Measurements from ENCODE around the gene RBFOX2.
"Not testable (repeated sequence)": the region's sequence is repeated elsewhere in the genome, so short reads cannot be mapped to it uniquely, and the experiment has no call there.

The RBFOX2 gene

DNA sequence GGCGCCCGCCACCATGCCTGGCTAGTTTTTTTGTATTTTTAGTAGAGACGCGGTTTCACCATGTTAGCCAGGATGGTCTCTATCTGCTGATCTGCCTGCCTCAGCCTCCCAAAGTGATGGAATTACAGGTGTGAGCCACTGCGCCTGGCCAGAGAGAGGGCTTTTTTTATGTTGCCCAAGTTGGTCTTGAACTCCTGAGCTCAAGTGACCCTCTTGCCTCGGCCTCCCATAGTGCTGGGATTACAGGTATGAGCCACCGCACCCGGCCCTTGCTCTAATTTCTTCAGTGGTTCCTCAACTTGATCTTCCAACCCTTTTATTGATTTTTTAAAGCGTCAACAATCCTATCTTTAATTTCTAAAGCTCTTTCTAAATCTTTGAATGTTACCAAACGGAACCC is 25.8 kb upstream of the RBFOX2 start:
- H3K9ac ChIP-seq (ENCODE audit: low read depth, low read length); H3K9me3 ChIP-seq (ENCODE audit: control insufficient read depth, insufficient read depth, low read length); H3K4me1 ChIP-seq (ENCODE audit: insufficient read depth, low read length); H3K36me3 ChIP-seq (ENCODE audit: insufficient read depth, low read length): not testable (repeated sequence)

DNA sequence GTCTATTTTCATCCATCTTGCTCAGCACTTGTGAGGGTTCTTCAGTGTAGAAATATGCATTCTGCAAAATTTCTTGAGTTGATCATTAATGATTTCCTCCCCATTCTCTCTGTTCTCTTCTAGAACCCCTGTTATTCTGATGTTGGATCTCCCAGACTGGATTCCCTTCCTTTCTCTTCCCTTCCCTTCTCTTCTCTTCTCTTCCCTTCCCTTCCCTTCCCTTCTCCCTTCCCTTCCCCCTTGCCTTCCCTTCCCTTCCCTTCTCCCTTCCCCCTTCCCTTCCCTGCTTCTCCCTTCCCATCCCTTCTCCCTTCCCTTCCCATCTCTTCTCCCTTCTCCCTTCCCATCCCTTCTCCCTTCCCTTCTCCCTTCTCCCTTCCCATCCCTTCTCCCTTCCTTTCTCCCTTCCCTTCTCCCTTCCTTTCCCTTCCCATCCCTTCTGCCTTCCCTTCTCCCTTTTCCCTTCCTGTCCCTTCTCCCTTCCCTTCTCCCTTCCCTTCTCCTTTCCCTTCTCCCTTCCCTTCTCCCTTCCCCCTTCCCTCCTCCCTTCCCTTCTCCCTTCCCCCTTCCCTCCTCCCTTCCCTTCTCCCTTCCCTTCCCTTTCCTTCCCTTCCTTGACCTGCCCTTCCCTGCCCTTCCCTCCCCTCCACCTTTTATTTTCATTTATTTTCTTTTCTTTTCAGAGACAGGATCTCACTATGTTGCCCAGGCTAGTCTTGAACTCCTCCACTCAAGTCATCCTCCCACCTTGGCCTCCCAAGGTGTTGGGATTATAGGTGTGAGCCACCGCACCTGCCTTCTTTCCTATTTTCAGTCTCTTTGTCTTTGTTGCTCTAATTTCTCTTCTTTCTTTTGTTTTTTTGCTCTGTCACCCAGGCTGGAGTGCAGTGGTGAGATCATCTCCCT is 24.9 kb upstream of the RBFOX2 start:
- Histone ChIP-seq H3K4me1 (ENCODE audit: insufficient read depth, low read length) (0 out of 2 replicates have a peak, but pooled peaks cover 3% of the 10 kb centered on the region), H3K36me3 (ENCODE audit: insufficient read depth, low read length) (no peaks in the 10 kb centered on the region), H3K9me3 (ENCODE audit: control insufficient read depth, insufficient read depth, low read length) (no peaks in the 10 kb centered on the region; the same call in 1 of the 2 replicates), H3K9ac (ENCODE audit: low read depth, low read length) (no peak overlapping the region)

DNA sequence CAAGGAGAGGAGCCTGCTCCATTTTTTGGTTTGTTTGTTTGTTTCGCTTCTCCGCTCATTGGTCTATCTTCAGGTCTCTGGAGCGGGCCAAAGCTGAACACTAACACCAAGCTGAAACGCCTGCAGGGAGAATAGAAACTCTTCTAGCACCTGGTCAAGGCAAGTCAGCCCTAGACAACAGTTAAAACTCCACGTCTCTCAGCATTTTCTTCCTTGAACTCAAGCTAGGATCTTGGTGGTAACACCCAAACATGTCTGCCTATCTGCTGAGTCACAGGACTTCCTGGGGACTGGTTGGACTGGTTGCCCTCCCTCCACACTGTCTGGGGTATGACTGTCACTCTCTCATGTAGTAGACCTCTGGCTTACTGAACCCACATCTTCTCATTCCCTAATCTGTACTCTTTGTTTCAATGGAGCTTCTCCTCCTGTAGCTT is 23.9 kb upstream of the RBFOX2 start:
- Histone ChIP-seq H3K9me3 (ENCODE audit: control insufficient read depth, insufficient read depth, low read length) (no peaks in the 10 kb centered on the region; the same call in 1 of the 2 replicates), H3K36me3 (ENCODE audit: insufficient read depth, low read length) (no peaks in the 10 kb centered on the region), H3K4me1 (ENCODE audit: insufficient read depth, low read length) (0 out of 2 replicates have a peak, but pooled peaks cover 3% of the 10 kb centered on the region), H3K9ac (ENCODE audit: low read depth, low read length) (no peak overlapping the region)

DNA sequence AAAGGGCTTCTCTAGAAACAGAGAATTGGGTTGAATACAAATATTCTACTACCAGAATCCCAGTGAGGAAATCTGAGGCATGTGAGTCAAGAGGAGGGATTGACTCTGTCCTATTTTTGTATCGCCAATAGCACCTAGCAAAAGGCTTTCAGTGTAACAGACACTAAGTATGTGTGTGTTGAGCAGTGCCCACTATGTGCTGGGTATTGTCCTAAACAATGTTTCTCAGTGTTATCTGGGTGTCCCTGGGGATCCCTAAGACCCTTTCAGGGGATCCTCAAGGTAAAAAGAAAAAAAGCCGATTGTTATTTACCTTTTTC is 21.0 kb upstream of the RBFOX2 start:
- H3K9ac ChIP-seq (ENCODE audit: low read depth, low read length): no peak overlapping the region
- H3K4me1 ChIP-seq (ENCODE audit: insufficient read depth, low read length): no peaks in the 10 kb centered on the region
- no peaks in the 10 kb centered on the region for H3K36me3 ChIP-seq (ENCODE audit: insufficient read depth, low read length)

DNA sequence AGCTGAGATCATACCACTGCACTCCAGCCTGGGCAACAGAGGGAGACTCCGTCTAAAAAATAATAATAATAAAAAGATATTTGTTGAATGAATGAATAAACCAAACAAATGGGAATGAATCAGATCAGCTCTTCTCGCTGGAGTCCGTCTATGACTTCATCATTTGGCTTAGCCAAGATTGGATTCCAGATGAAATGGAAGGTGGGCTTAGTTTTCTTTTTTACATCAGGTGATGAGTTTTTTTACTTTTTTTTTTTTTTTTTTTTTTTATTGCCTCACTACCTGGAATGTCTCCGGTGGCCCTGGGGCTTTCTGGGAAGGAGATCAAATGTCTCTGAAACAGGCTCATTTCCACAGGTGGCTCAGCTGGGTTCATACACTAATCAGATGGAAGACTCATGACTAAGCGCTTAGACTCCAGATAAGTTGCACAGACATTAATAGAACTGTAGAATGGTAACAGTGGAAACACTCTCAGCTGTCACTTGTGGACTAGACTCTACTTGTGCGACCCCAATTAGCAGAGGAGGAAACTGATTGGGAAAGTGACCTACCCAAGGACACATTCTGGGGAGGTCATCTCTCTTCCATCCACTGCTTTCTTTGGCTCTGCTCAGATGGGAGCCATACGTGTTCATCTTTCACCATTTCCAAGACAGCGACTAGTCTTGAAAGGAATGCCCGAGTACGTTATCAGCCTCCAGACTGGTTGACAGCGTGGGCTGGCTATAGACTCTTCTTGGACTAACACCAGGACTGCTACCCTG is 20.5 kb upstream of the RBFOX2 start:
- Histone ChIP-seq H3K36me3 (ENCODE audit: insufficient read depth, low read length) (no peaks in the 10 kb centered on the region), H3K9me3 (ENCODE audit: control insufficient read depth, insufficient read depth, low read length) (no peaks in the 10 kb centered on the region; the same call in 1 of the 2 replicates), H3K4me1 (ENCODE audit: insufficient read depth, low read length) (no peaks in the 10 kb centered on the region), H3K9ac (ENCODE audit: low read depth, low read length) (no peak overlapping the region)

More for the DNA sequence above, 21.0 kb upstream of the RBFOX2 start:
- H3K9me3 ChIP-seq (ENCODE audit: control insufficient read depth, insufficient read depth, low read length): no peaks in the 10 kb centered on the region; the same call in 1 of the 2 replicates

DNA sequence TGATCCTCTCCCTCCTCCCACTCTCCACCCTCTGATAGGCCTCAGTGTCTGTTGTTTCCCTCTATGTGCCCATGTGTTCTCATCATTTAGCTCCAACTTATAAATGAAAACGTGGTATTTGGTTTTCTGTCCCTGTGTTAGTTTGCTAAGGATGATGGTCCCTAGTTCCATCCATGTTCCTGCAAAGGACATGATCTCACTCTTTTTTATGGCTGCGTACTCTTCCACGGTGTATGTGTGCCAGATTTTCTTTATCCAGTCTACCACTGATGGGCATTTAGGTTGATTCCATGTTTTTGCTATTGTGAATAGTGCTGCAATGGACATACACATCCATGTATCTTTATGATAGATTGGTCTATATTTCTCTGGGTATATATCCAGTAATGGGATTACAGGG is 15.9 kb upstream of the RBFOX2 start:
- not testable (repeated sequence) for H3K9me3 ChIP-seq (ENCODE audit: control insufficient read depth, insufficient read depth, low read length); H3K4me1 ChIP-seq (ENCODE audit: insufficient read depth, low read length); H3K36me3 ChIP-seq (ENCODE audit: insufficient read depth, low read length); H3K9ac ChIP-seq (ENCODE audit: low read depth, low read length)

DNA sequence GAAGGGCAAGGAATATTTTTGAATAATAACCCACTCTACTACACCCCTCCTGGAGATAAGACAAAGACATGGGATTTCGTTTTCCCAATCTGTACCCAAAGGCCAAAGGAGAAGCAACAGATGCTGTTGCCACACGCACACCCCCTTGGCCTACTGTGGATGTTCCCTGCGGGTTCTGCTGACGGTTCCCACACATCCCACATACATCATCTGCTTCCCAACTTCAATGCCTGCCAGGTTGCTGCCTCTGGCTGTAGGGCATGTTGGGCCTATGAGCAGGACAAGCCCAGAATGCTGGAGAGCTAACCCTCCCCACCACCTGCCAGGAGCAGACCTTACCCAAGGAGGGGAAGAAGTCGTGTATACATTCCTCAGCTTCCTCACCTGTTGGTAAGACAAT is 13.6 kb upstream of the RBFOX2 start:
- no peaks in the 10 kb centered on the region for H3K4me1 ChIP-seq (ENCODE audit: insufficient read depth, low read length)
- H3K9me3 ChIP-seq (ENCODE audit: control insufficient read depth, insufficient read depth, low read length): no peaks in the 10 kb centered on the region
- no peak overlapping the region for H3K9ac ChIP-seq (ENCODE audit: low read depth, low read length)
- H3K36me3 ChIP-seq (ENCODE audit: insufficient read depth, low read length): no peaks in the 10 kb centered on the region

DNA sequence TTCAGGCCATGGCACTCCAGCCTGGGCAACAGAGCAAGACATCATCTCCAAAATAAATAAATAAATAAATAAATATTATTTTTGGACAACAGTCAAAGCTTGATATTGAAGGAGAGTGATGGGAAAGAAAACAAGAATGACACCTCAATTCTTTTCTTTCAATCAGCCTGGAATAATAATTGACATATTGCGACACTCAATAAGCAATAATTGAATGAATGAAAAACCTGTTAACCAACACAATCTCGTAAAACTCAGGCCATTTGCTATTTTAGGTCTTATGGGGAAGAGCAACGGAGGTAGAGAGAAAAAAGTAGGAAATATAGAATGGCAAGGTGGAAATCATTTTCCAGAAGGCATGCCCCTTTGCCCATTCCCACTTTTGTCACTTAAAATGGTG is 10.5 kb upstream of the RBFOX2 start:
- H3K9ac ChIP-seq (ENCODE audit: low read depth, low read length): no peak overlapping the region
- H3K9me3 ChIP-seq (ENCODE audit: control insufficient read depth, insufficient read depth, low read length): no peaks in the 10 kb centered on the region
- no peaks in the 10 kb centered on the region for H3K36me3 ChIP-seq (ENCODE audit: insufficient read depth, low read length)
- H3K4me1 ChIP-seq (ENCODE audit: insufficient read depth, low read length): peaks cover 14% of the 10 kb centered on the region

DNA sequence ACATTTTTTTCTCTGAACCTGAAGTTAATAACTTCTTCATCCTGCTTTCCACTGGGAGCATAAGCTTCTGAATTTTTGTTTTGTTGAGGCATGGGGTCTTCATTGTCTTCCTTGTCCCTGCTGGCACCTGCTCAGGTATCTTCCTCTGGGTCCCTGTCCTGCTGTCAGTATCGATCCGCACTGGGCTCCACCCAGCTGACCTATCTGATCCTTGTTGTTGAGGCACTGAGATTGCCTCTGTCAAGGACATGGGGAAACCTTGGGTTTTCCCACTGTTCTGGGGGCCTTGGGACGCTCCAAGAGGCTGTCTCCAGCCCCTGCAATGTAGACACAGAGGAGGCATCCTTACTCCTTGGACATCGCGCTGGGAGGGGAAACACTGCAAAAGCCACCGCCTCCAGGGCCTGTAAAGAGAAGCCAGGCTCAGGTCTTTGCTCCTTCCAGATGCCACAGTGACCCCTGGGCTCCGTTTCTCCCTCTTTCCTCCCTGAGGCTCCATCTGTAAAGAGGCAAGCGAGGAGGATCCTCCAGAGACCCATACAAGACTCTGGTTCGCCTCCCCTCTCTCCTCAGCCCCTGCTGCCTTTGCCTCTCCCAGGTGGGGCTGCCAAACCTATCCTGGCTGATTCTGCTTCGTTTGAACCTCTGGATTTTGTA is 8.6 kb upstream of the RBFOX2 start:
- Histone ChIP-seq H3K4me1 (ENCODE audit: insufficient read depth, low read length) (peaks cover 14% of the 10 kb centered on the region), H3K9me3 (ENCODE audit: control insufficient read depth, insufficient read depth, low read length) (no peaks in the 10 kb centered on the region), H3K9ac (ENCODE audit: low read depth, low read length) (no peak overlapping the region), H3K36me3 (ENCODE audit: insufficient read depth, low read length) (no peaks in the 10 kb centered on the region)

DNA sequence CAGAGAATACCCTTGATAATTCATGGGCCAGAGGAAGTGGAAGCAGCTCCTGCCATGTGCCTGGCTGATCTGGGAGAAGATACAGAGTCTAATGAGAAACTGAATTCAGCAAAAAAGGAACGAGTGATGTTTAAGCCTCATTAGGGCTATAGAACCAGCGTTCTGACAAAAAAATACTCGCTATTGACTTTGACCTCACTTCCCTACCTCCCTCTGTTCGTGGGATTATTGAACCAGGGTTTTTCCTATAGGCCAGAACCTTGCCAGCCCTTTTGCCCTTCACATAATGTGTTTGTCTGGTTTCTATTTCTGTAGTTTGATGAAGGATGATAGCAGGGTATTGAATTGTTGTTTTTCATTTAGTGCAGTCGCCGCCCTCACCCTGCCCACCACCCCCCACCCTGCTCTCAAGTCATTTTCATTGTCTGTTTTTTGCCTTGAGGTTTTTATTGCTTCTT is 7.6 kb upstream of the RBFOX2 start:
- Histone ChIP-seq H3K36me3 (ENCODE audit: insufficient read depth, low read length) (no peaks in the 10 kb centered on the region), H3K9ac (ENCODE audit: low read depth, low read length) (no peak overlapping the region), H3K9me3 (ENCODE audit: control insufficient read depth, insufficient read depth, low read length) (no peaks in the 10 kb centered on the region), H3K4me1 (ENCODE audit: insufficient read depth, low read length) (peaks cover 14% of the 10 kb centered on the region)

DNA sequence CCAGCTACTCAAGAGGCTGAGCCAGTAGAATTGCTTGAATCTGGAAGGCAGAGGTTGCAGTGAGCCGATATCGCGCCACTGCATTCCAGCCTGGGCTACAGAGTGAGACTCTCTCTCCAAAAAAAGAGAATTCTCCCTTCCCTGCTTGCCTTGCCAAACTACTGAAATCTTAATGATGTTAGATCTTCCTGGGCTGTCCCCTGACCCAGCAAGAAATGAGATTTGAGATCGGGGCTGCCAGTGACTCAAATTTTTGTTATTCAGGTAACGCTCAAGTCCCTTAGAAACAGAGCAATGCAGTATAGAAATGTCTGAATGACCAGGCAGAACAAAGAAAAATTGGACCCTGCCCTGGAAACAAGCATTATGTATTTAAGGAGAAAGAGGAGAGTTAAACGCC is 4.0 kb upstream of the RBFOX2 start:
- Histone ChIP-seq H3K9me3 (ENCODE audit: control insufficient read depth, insufficient read depth, low read length) (no peaks in the 10 kb centered on the region), H3K9ac (ENCODE audit: low read depth, low read length) (no peak overlapping the region), H3K36me3 (ENCODE audit: insufficient read depth, low read length) (no peaks in the 10 kb centered on the region), H3K4me1 (ENCODE audit: insufficient read depth, low read length) (peaks cover 14% of the 10 kb centered on the region)

DNA sequence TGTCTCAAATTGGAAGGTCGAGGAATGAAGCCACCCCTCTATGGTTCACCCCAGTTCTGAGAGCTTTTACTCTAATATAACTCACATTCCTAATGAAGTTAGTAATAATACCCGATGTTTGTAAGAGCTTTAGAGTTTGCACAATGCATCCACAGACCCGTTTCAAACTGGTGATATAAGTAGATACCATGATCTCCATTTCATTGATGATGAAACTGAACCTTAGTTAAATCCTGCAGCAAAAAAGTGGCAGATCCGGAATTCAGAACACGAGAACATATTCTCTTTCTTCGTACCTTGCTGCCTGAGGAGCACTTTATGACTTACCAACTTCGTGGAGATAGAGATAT is 757 bp upstream of the RBFOX2 start:
- Histone ChIP-seq H3K4me1 (ENCODE audit: insufficient read depth, low read length) (peaks cover 7% of the 10 kb centered on the region; the same call in 1 of the 2 replicates), H3K9ac (ENCODE audit: low read depth, low read length) (peak overlapping the region; percentile 39)

DNA sequence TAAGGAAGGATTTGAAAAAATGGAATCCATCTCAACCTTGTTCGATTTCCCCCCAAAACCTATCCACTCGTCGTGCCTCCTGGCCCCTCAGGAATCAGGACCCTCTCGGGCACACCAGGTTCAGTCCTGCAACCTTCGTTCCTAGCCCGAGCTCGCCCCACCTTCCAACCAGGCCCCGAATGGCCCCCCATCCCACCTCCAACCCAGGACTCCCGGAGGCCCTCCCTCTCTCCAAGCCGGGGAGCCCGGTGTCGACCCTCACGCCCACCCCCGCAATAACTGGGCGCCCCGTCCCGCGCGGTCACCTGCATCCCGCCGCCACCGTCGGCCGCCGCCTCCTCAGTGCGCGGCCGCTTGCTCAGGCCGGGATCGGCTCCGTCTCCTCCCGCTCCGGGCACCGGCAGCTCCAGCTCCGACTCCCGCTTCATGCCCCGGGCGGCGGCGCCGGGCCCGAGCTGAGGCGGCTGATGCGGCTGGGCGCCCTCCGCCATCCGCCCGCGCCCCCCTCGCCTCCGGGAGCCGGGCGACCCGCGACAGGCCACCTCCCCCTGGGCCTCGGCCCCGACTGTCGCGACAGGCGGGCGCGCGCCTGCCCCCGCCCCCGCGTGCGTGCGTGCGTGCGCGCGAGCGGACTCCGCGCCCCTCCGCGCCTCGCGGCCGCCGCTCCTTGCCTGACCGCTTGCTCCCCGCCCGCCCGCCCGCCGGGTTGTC is 534 bp downstream of the RBFOX2 start:
- Histone ChIP-seq H3K36me3 (ENCODE audit: insufficient read depth, low read length) (no peaks in the 10 kb centered on the region), H3K9ac (ENCODE audit: low read depth, low read length) (peak overlapping the region; percentile 96), H3K9me3 (ENCODE audit: control insufficient read depth, insufficient read depth, low read length) (no peaks in the 10 kb centered on the region), H3K4me1 (ENCODE audit: insufficient read depth, low read length) (peaks cover 7% of the 10 kb centered on the region; the same call in 1 of the 2 replicates)

More for the DNA sequence above, 757 bp upstream of the RBFOX2 start:
- no peaks in the 10 kb centered on the region for H3K36me3 ChIP-seq (ENCODE audit: insufficient read depth, low read length)
- H3K9me3 ChIP-seq (ENCODE audit: control insufficient read depth, insufficient read depth, low read length): no peaks in the 10 kb centered on the region

DNA sequence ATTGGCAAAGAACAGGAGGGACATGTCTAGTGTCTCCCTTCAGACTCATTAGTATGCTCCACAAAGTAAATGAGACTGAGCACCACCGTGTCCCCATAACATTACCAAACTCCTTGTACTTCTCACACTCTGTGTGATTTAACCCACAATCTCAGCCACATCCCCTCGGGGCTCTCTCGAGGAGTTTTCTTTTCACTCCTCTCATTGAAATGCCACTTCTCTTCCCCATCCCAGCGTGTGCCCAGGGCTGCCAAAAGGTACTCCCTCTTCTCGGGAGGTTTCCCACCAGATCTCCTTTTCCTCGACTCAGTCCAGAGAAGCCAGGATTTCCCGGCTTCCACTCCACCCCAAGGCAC is 1.1 kb downstream of the RBFOX2 start:
- no peaks in the 10 kb centered on the region for H3K36me3 ChIP-seq (ENCODE audit: insufficient read depth, low read length)
- peaks cover 7% of the 10 kb centered on the region; the same call in 1 of the 2 replicates for H3K4me1 ChIP-seq (ENCODE audit: insufficient read depth, low read length)

More for the DNA sequence above, 1.1 kb downstream of the RBFOX2 start:
- H3K9ac ChIP-seq (ENCODE audit: low read depth, low read length): peak overlapping the region; percentile 96
- H3K9me3 ChIP-seq (ENCODE audit: control insufficient read depth, insufficient read depth, low read length): no peaks in the 10 kb centered on the region
